GM06990 (cell line): Measurements from ENCODE around the gene MRPS22.
"Not testable (repeated sequence)": the region's sequence is repeated elsewhere in the genome, so short reads cannot be mapped to it uniquely, and the experiment has no call there.

Experiments used
- DNase-seq: peaks from one replicate; pipeline ENCODE4 v3.0.0-alpha.2; 2011; ENCODE audit not compliant: insufficient read length; ENCODE audit errors: extremely low read depth
- H3K27me3 ChIP-seq: replicated peaks from 2 replicates; pipeline ENCODE4 v1.6.0; 2011; ENCODE audit warnings: low read length; ENCODE audit not compliant: control insufficient read depth, insufficient read depth
- H3K36me3 ChIP-seq: 2 replicates; pipeline ENCODE4 v1.5.1; 2011; ENCODE audit warnings: low read length; ENCODE audit not compliant: control insufficient read depth, insufficient read depth
- H3K4me3 ChIP-seq: replicated peaks from 2 replicates; pipeline ENCODE4 v1.5.1; 2011; ENCODE audit warnings: low read depth, mild to moderate bottlenecking, control low read depth, low read length
- TF ChIP-seq, protein P1 (sequence below): IDR thresholded peaks from 2 replicates; pipeline ENCODE4 v1.5.1; 2011; ENCODE audit warnings: low read length, control low read depth, mild to moderate bottlenecking, inconsistent platforms; ENCODE audit not compliant: insufficient read depth, poor library complexity, severe bottlenecking

Gene MRPS22

DNA sequence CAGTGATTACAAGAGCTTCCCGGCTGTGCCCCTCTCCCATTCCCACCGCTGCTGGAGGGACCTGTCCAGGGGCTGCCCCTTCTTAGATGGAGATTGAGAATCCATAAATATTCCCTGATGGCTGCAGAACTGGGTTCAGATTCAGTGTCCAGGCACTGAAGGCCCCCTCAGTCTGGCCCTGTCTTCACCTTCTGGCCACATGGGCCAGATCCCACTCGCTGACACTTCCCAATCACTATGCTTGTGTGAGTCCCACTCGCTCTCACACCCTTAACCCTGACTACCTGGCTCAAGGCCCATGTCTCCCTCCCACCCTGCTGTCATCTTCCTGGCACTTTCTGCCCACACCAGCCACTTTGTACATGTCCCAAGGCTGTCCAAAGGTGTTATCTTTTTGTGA is 15.5 kb upstream of the MRPS22 start:
- Histone ChIP-seq H3K27me3 (no peaks in the 10 kb centered on the region; the same call in 1 of the 2 replicates), H3K36me3 (no peaks in the 10 kb centered on the region), H3K4me3 (no peak overlapping the region)
- TF ChIP-seq, protein P1, sequence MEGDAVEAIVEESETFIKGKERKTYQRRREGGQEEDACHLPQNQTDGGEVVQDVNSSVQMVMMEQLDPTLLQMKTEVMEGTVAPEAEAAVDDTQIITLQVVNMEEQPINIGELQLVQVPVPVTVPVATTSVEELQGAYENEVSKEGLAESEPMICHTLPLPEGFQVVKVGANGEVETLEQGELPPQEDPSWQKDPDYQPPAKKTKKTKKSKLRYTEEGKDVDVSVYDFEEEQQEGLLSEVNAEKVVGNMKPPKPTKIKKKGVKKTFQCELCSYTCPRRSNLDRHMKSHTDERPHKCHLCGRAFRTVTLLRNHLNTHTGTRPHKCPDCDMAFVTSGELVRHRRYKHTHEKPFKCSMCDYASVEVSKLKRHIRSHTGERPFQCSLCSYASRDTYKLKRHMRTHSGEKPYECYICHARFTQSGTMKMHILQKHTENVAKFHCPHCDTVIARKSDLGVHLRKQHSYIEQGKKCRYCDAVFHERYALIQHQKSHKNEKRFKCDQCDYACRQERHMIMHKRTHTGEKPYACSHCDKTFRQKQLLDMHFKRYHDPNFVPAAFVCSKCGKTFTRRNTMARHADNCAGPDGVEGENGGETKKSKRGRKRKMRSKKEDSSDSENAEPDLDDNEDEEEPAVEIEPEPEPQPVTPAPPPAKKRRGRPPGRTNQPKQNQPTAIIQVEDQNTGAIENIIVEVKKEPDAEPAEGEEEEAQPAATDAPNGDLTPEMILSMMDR, result no peak
- DNase-seq, result no peak

DNA sequence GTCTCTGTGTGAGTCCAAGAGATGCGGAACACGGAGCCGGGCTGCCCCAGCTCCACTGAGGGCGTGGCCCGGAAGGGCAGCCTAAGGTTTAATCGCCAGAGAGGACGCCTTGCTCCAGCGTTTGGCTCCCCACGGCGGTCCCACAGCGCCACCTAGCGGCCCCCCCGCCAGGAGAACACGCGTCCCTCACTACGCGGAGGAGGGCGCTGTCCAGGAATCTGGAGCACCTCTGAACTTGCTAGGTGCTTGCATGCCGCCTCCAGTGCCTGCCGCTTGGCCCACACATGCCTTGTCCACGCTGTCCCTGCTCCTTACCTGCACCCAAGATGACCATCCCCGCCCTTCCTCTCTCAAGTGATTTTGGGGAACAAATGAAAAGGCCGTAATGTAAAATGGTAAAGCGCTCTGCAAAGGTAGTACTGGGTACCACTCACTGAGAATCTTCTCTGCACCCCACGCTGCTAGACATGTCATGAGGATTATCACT is 14.4 kb upstream of the MRPS22 start:
- peak; percentile 79 for DNase-seq
- Histone ChIP-seq H3K4me3 (no peak overlapping the region), H3K36me3 (no peaks in the 10 kb centered on the region), H3K27me3 (no peaks in the 10 kb centered on the region; the same call in 1 of the 2 replicates)
- TF ChIP-seq, protein P1, result peak; percentile 100

DNA sequence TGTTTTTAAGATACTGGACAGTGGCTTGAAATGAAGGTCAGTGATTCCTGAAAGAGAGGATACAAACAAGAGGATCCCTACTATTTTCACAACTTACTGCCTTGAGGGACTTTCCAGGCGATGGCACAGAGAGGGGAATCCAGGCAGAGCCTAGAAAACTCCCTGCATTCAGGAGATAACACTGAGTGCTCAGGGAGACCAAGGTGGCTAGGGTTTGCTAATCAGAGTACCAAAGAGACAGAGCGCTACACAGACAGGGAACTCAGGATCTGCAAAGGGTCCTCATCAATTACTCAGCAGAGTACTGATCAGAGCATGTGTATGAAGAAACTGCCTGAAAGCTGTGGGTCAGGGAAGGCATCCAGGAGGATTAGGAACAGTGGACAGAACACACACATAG is 11.7 kb upstream of the MRPS22 start:
- no peak for DNase-seq
- Histone ChIP-seq H3K36me3 (no peaks in the 10 kb centered on the region), H3K27me3 (no peaks in the 10 kb centered on the region; the same call in 1 of the 2 replicates), H3K4me3 (no peak overlapping the region)
- TF ChIP-seq, protein P1, result no peak

DNA sequence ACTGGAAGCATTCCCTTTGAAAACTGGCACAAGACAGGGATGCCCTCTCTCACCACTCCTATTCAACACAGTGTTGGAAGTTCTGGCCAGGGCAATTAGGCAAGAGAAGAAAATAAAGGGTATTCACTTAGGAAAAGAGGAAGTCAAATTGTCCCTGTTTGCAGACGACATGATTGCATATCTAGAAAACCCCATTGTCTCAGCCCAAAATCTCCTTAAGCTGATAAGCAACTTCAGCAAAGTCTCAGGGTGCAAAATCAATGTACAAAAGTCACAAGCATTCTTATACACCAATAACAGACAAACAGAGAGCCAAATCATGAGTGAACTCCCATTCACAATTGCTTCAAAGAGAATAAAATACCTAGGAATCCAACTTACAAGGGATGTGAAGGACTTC is 9.1 kb upstream of the MRPS22 start:
- H3K36me3 ChIP-seq, H3K4me3 ChIP-seq, H3K27me3 ChIP-seq, DNase-seq: not testable (repeated sequence)

DNA sequence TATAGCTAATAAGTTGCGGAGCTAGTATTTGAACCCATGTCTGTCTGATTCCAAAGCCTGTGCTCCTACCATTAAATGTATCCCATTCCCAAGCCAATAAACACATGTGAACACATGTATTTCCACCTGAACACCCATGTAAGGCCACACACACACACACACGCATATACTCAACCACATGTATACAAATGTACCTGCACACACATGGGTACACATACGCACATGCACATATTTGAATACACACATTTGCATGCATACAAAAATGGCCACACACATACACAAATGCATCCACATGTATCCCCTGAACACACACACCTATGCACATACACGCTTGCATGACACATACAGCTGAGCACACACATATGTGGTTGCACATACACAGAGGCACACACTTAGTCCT is 5.4 kb upstream of the MRPS22 start:
- no peak for DNase-seq
- Histone ChIP-seq H3K36me3 (no peaks in the 10 kb centered on the region), H3K4me3 (no peak overlapping the region), H3K27me3 (no peaks in the 10 kb centered on the region)
- TF ChIP-seq, protein P1, result no peak

DNA sequence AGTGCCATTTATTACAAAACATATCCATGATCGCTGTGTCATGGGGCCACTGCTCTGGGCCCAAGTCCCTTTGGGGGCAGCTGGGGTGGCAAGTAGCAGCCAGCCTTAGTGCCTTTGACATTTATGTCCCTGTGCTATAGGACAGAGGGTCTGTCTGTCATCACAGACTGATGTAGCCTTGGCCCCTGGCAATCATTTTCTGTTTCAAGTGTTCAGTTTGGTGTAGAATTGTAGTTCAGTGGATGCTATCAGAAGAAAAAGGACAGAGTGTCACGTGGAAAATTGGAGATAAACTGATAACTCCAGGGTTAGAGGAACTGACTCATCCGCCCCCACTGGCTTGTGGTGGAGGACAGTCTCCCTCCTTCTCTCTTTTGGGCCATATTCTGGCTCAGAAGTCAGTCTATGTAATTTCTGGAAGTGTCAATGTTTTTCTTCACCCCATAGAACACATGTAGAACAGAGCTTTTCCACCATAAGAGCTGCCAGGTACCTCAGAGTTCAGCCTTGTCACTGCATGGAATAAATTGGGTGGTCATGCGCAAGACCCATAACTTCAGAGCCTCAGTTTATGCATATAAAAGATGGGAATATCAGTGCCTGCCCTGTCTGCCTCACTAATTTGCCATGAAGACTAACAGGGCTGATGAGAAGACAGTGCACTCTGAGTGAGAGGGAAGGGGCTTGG is 4.5 kb upstream of the MRPS22 start:
- TF ChIP-seq, protein P1, result no peak
- DNase-seq, result no peak
- Histone ChIP-seq H3K4me3 (no peak overlapping the region), H3K27me3 (no peaks in the 10 kb centered on the region), H3K36me3 (no peaks in the 10 kb centered on the region)
